ENCODE data around the gene PHYH. TPM values are rescaled to one million over a fixed set of nuclear protein-coding genes. Genes with fewer than 3 reads are reported as not detected.
"Not testable (repeated sequence)": the region's sequence is repeated elsewhere in the genome, so short reads cannot be mapped to it uniquely, and the experiment has no call there.

The PHYH gene
- total RNA-seq, 1 experiment from 2014 or later = 3.5 TPM

DNA sequence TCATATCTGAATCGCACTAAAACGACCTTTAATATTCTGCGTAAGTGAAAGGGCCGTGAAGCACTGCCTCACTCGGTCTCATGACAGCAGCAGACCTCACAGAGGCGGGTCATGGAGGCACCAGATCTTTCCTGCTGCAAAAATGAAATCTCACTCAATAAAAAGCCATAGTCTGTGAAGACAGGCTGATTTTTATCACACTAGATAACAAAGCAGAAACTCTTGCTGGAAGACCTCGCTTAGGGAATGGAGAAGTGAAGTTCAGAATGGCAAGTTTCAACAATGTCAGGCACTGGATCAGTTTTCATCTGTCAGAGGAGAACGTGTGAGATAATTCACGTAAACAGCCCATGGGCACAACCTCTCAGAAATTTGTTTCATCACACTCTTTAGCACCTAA lies 40.2 kb upstream of the PHYH start:
- Histone ChIP-seq H2AFZ (ENCODE audit: low read length) (no peak overlapping the region), H3K27ac (ENCODE audit: low read length) (peak overlapping the region; percentile 88), H3K9me3 (ENCODE audit: low read length) (no peaks in the 10 kb centered on the region), H3K4me1 (ENCODE audit: low read length) (peaks cover 34% of the 10 kb centered on the region), H3K36me3 (ENCODE audit: insufficient read depth, low read length) (peaks cover 48% of the 10 kb centered on the region; the same call in 1 of the 2 replicates), H3K4me3 (ENCODE audit: low read length) (peak overlapping the region; percentile 33), H3K9ac (ENCODE audit: low read length) (peak overlapping the region; percentile 41), H4K20me1 (ENCODE audit: insufficient read depth, low read depth, low read length) (no peaks in the 10 kb centered on the region), H3K4me2 (ENCODE audit: low read depth, low read length, poor library complexity, severe bottlenecking) (peak overlapping the region; percentile 62), H3K79me2 (ENCODE audit: low read length) (peaks cover 88% of the 10 kb centered on the region), H3K27me3 (ENCODE audit: low read length) (no peaks in the 10 kb centered on the region), H3K9me2 (replicated peaks; ENCODE audit: insufficient read depth, low read length) (no peaks in the 10 kb centered on the region)
- no peak for DNase-seq

DNA sequence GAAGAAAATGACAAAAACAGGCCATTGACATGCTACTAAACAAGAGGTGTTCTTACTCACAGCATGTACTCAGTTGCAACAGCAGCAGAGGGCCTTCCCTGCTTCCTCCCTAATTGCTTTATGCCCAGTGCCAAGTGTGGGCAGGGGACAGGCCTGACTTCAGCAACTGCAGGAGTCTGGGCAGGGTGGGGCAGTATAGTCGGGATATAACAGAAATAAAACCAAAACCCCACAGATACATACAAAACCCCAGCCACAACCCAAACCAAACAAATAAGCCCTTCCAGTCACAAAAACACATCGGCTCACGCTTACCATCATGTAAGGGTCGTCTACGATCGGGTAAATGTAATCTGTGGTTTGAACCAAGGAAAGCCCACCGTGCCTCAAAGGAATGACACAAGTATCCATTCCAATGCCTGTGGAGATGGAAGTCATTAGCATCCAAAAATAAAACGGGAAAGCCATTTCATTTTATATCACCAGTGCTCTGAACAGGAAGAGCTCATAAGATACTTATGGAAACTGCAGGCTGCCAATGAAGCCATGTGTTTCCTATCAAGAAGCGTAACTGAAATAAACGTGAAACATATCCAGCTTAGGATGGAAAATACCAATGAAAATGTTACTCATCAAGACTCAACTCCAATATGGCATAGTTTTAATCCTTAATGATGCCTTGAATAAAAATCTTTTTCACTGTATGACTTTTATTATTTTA lies 38.7 kb upstream of the PHYH start:
- Histone ChIP-seq H3K36me3 (ENCODE audit: insufficient read depth, low read length) (peaks cover 51% of the 10 kb centered on the region; the same call in 1 of the 2 replicates), H3K4me2 (ENCODE audit: low read depth, low read length, poor library complexity, severe bottlenecking) (no peak overlapping the region), H4K20me1 (ENCODE audit: insufficient read depth, low read depth, low read length) (no peaks in the 10 kb centered on the region), H3K27ac (ENCODE audit: low read length) (0 out of 2 replicates have a peak overlapping the region, but pooled peaks have one; percentile 25), H3K4me3 (ENCODE audit: low read length) (no peak overlapping the region), H3K4me1 (ENCODE audit: low read length) (peaks cover 33% of the 10 kb centered on the region), H3K9ac (ENCODE audit: low read length) (no peak overlapping the region), H3K79me2 (ENCODE audit: low read length) (peaks cover 80% of the 10 kb centered on the region), H2AFZ (ENCODE audit: low read length) (no peak overlapping the region), H3K9me2 (replicated peaks; ENCODE audit: insufficient read depth, low read length) (no peaks in the 10 kb centered on the region), H3K9me3 (ENCODE audit: low read length) (no peaks in the 10 kb centered on the region), H3K27me3 (ENCODE audit: low read length) (no peaks in the 10 kb centered on the region)
- no peak for DNase-seq

DNA sequence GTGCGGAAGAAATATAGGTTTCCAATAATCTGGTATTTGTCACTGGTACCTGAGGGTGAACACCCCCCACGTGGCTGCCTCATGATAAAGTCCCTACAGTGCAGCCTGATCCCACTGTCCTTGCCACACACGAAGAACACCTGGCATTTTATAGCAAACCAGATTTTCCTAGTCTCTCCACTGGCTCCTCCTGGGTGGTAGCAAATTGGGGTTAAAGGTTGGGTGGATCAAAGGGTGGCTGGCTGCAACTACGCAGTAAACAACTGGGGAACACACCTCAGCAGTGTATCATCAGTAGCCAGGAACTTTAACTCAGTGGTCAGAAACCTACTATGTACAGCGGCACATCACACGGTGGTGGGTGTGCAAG lies 37.9 kb upstream of the PHYH start:
- Histone ChIP-seq H3K4me3 (ENCODE audit: low read length) (no peak overlapping the region), H3K27me3 (ENCODE audit: low read length) (no peaks in the 10 kb centered on the region), H3K9ac (ENCODE audit: low read length) (no peak overlapping the region), H3K9me3 (ENCODE audit: low read length) (no peaks in the 10 kb centered on the region), H3K9me2 (replicated peaks; ENCODE audit: insufficient read depth, low read length) (no peaks in the 10 kb centered on the region), H3K4me2 (ENCODE audit: low read depth, low read length, poor library complexity, severe bottlenecking) (no peak overlapping the region), H3K27ac (ENCODE audit: low read length) (no peak overlapping the region), H3K36me3 (ENCODE audit: insufficient read depth, low read length) (peaks cover 44% of the 10 kb centered on the region; the same call in 1 of the 2 replicates), H3K79me2 (ENCODE audit: low read length) (peaks cover 72% of the 10 kb centered on the region), H4K20me1 (ENCODE audit: insufficient read depth, low read depth, low read length) (no peaks in the 10 kb centered on the region), H3K4me1 (ENCODE audit: low read length) (peaks cover 33% of the 10 kb centered on the region), H2AFZ (ENCODE audit: low read length) (no peak overlapping the region)
- no peak for DNase-seq

DNA sequence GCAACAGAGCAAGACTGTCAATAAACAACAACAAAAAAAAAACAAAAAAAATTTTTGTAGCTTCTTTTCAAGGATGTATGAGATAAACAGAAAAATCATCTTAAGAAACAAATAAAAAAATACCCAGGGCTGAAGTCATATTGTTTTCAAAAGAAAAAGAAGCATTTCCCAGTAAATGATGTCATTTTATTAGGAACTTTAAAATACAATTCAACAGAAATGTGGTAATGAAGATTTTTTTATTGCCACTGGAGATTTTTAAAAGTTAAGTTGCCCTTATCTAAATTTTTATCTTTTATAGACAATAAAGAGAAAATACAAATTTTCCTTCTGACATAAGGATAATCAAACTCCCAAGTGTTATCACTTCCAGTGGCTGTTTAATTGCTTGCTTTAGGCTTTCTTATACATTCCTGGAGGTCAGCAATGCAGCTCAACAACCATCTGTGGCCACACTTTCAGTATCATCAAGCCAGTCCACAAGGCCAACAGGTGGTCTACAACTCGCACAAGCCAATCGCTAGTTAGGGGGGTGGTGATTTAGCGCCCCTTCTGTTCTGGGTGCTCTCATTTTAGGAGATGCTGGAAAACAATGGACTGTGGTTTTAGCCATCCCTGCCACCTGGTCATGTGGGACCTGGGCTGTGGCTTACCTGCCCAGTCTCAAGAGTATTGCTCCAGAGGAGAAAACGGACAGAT lies 37.4 kb upstream of the PHYH start:
- no peak overlapping the region for H3K27ac ChIP-seq (ENCODE audit: low read length)
- no peak overlapping the region for H3K4me2 ChIP-seq (ENCODE audit: low read depth, low read length, poor library complexity, severe bottlenecking)
- peaks cover 43% of the 10 kb centered on the region for H3K36me3 ChIP-seq (ENCODE audit: insufficient read depth, low read length)
- no peak overlapping the region for H2AFZ ChIP-seq (ENCODE audit: low read length)
- H3K4me1 ChIP-seq (ENCODE audit: low read length) = peaks cover 28% of the 10 kb centered on the region
- no peaks in the 10 kb centered on the region for H3K9me2 ChIP-seq (replicated peaks; ENCODE audit: insufficient read depth, low read length)
- H3K79me2 ChIP-seq (ENCODE audit: low read length) = peaks cover 67% of the 10 kb centered on the region
- H3K27me3 ChIP-seq (ENCODE audit: low read length) = no peaks in the 10 kb centered on the region
- H3K4me3 ChIP-seq (ENCODE audit: low read length) = no peak overlapping the region
- no peak for DNase-seq
- no peaks in the 10 kb centered on the region for H3K9me3 ChIP-seq (ENCODE audit: low read length)
- H4K20me1 ChIP-seq (ENCODE audit: insufficient read depth, low read depth, low read length) = no peaks in the 10 kb centered on the region
- no peak overlapping the region for H3K9ac ChIP-seq (ENCODE audit: low read length)

DNA sequence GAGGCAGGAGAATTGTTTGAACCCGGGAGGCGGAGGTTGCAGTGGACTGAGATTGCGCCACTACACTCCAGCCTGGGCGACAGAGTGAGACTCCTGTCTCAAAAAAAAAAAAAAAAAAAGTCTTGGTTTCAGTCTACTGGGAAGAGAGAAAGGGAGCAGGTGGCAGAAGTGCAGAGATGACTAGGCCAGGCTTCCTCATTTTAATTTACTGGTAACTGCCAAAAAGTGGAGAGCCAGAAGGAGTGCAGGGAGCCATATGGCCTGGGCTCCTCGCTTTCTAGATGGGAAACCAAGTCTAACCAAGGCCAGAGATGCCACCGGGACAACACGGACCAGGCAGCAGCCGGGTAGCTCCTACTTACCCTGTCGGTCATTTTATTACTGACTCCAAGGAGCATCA lies 36.0 kb upstream of the PHYH start:
- Histone ChIP-seq H3K27ac (ENCODE audit: low read length) (no peak overlapping the region), H3K9ac (ENCODE audit: low read length) (no peak overlapping the region), H3K9me2 (replicated peaks; ENCODE audit: insufficient read depth, low read length) (no peaks in the 10 kb centered on the region), H3K9me3 (ENCODE audit: low read length) (no peaks in the 10 kb centered on the region), H2AFZ (ENCODE audit: low read length) (no peak overlapping the region), H3K36me3 (ENCODE audit: insufficient read depth, low read length) (peaks cover 53% of the 10 kb centered on the region), H3K4me2 (ENCODE audit: low read depth, low read length, poor library complexity, severe bottlenecking) (no peak overlapping the region), H3K27me3 (ENCODE audit: low read length) (no peaks in the 10 kb centered on the region), H4K20me1 (ENCODE audit: insufficient read depth, low read depth, low read length) (no peaks in the 10 kb centered on the region), H3K79me2 (ENCODE audit: low read length) (peaks cover 65% of the 10 kb centered on the region), H3K4me1 (ENCODE audit: low read length) (peaks cover 18% of the 10 kb centered on the region), H3K4me3 (ENCODE audit: low read length) (no peak overlapping the region)
- peak; percentile 36 for DNase-seq

DNA sequence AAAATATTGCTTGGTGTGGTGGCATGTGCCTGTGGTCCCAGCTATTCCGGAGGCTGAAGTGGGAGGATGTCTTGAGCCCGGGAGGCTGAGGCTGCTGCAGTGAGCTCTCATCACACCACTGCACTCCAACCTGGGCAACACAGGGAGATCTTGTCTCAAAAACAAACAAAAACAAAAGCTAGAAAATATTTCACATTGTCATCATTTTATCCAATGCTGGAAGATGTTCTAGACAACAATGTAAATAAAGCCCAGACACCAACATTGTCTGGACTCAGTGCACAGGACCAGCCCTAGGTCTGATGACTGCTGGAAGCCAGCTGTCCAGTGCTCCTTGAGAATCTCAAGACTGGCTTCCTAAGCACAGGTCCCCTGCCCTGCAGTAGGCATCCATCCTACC lies 34.7 kb upstream of the PHYH start:
- peaks cover 46% of the 10 kb centered on the region for H3K36me3 ChIP-seq (ENCODE audit: insufficient read depth, low read length)
- H3K9me2 ChIP-seq (replicated peaks; ENCODE audit: insufficient read depth, low read length) = no peaks in the 10 kb centered on the region
- H3K27ac ChIP-seq (ENCODE audit: low read length) = no peak overlapping the region

DNA sequence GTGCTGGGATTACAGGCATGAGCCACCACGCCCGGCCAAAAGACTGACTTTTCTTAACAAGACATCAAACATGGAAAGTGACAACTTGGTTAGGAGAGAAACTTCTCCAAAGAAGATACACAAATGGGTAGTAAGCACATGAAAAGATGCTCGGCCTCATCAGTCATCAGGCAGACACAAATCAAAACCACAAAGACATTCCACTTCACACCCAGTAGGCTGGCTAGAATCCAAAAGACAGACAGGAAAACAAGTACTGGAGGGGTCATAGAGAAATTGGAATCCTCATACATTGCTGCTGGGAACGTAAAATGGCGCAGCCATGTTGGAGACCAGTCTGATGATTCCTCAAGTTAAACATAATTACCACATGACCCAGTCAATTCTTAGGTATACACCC lies 31.8 kb upstream of the PHYH start:
- H4K20me1 ChIP-seq (ENCODE audit: insufficient read depth, low read depth, low read length) = no peaks in the 10 kb centered on the region; the same call in 1 of the 2 replicates
- no peaks in the 10 kb centered on the region for H3K27me3 ChIP-seq (ENCODE audit: low read length)
- H3K79me2 ChIP-seq (ENCODE audit: low read length) = peaks cover 33% of the 10 kb centered on the region
- no peaks in the 10 kb centered on the region for H3K9me3 ChIP-seq (ENCODE audit: low read length)
- DNase-seq = no peak
- peaks cover 24% of the 10 kb centered on the region for H3K4me1 ChIP-seq (ENCODE audit: low read length)
- peaks cover 44% of the 10 kb centered on the region for H3K36me3 ChIP-seq (ENCODE audit: insufficient read depth, low read length)
- no peak overlapping the region for H2AFZ ChIP-seq (ENCODE audit: low read length)
- H3K27ac ChIP-seq (ENCODE audit: low read length) = no peak overlapping the region
- no peak overlapping the region for H3K4me2 ChIP-seq (ENCODE audit: low read depth, low read length, poor library complexity, severe bottlenecking)
- H3K4me3 ChIP-seq (ENCODE audit: low read length) = no peak overlapping the region
- H3K9me2 ChIP-seq (replicated peaks; ENCODE audit: insufficient read depth, low read length) = no peaks in the 10 kb centered on the region
- no peak overlapping the region for H3K9ac ChIP-seq (ENCODE audit: low read length)

More for the DNA sequence above, 34.7 kb upstream of the PHYH start:
- Histone ChIP-seq H3K9me3 (ENCODE audit: low read length) (no peaks in the 10 kb centered on the region), H3K4me3 (ENCODE audit: low read length) (no peak overlapping the region), H2AFZ (ENCODE audit: low read length) (no peak overlapping the region), H4K20me1 (ENCODE audit: insufficient read depth, low read depth, low read length) (no peaks in the 10 kb centered on the region; the same call in 1 of the 2 replicates), H3K79me2 (ENCODE audit: low read length) (peaks cover 52% of the 10 kb centered on the region), H3K9ac (ENCODE audit: low read length) (no peak overlapping the region), H3K4me2 (ENCODE audit: low read depth, low read length, poor library complexity, severe bottlenecking) (no peak overlapping the region), H3K4me1 (ENCODE audit: low read length) (peaks cover 18% of the 10 kb centered on the region), H3K27me3 (ENCODE audit: low read length) (no peaks in the 10 kb centered on the region)
- peak; percentile 20 for DNase-seq

DNA sequence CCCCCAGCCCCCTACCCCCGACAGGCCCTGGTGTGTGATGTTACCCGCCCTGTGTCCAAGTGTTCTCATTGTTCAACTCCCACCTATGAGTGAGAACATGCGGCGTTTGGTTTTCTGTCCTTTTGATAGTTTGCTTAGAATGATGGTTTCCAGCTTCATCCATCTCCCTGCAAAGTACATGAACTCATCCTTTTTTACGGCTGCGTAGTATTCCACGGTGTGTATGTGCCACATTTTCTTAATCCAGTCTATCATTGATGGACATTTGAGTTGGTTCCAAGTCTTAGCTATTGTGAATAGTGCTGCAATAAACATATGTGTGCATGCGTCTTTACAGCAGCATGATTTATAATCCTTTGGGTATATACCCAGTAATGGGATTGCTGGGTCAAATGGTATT lies 31.1 kb upstream of the PHYH start:
- H2AFZ ChIP-seq (ENCODE audit: low read length); DNase-seq; H3K4me3 ChIP-seq (ENCODE audit: low read length); H3K27me3 ChIP-seq (ENCODE audit: low read length); H4K20me1 ChIP-seq (ENCODE audit: insufficient read depth, low read depth, low read length); H3K4me2 ChIP-seq (ENCODE audit: low read depth, low read length, poor library complexity, severe bottlenecking); H3K9ac ChIP-seq (ENCODE audit: low read length); H3K9me2 ChIP-seq (replicated peaks; ENCODE audit: insufficient read depth, low read length); H3K9me3 ChIP-seq (ENCODE audit: low read length): not testable (repeated sequence)
- Histone ChIP-seq H3K79me2 (ENCODE audit: low read length) (peaks cover 27% of the 10 kb centered on the region), H3K4me1 (ENCODE audit: low read length) (peaks cover 24% of the 10 kb centered on the region), H3K27ac (ENCODE audit: low read length) (peak overlapping the region; percentile 89), H3K36me3 (ENCODE audit: insufficient read depth, low read length) (peaks cover 47% of the 10 kb centered on the region)

All from Karpas-422 (cell line).